ENCODE measurements around the gene LPP.
"Not testable (repeated sequence)": the region's sequence is repeated elsewhere in the genome, so short reads cannot be mapped to it uniquely, and the experiment has no call there.

LPP gene

GRCh38 chr3:188613721-188614120, 459.8 kb downstream of the LPP start:
- DNase-seq (ENCODE audit: low read depth in 2 of 2, low spot score in 1 of 2) = not testable (repeated sequence)

- DNase-seq (ENCODE audit: low read depth in 2 of 2, low spot score in 1 of 2) = no peak
Observed at GRCh38 chr3:188617270-188617669, 463.3 kb downstream of the LPP start.

- DNase-seq (ENCODE audit: low read depth in 2 of 2, low spot score in 1 of 2) = no peak
Observed at GRCh38 chr3:188617988-188618701, 464.2 kb downstream of the LPP start.

GRCh38 chr3:188620752-188621151, 466.8 kb downstream of the LPP start:
- no peak for DNase-seq (ENCODE audit: low read depth in 2 of 2, low spot score in 1 of 2)

GRCh38 chr3:188624384-188624783, 470.4 kb downstream of the LPP start:
- no peak for DNase-seq (ENCODE audit: low read depth in 2 of 2, low spot score in 1 of 2)

GRCh38 chr3:188624828-188625227, 470.9 kb downstream of the LPP start:
- no peak for DNase-seq (ENCODE audit: low read depth in 2 of 2, low spot score in 1 of 2)

- no peak for DNase-seq (ENCODE audit: low read depth in 2 of 2, low spot score in 1 of 2)
Observed at GRCh38 chr3:188627652-188628051, 473.7 kb downstream of the LPP start.

- no peak for DNase-seq (ENCODE audit: low read depth in 2 of 2, low spot score in 1 of 2)
Observed at GRCh38 chr3:188631291-188632010, 477.5 kb downstream of the LPP start.

- no peak for DNase-seq (ENCODE audit: low read depth in 2 of 2, low spot score in 1 of 2)
Observed at GRCh38 chr3:188633206-188633605, 479.2 kb downstream of the LPP start.

- DNase-seq (ENCODE audit: low read depth in 2 of 2, low spot score in 1 of 2) = no peak
Observed at GRCh38 chr3:188634285-188634684, 480.3 kb downstream of the LPP start.

GRCh38 chr3:188635258-188636042, 481.5 kb downstream of the LPP start:
- no peak for DNase-seq (ENCODE audit: low read depth in 2 of 2, low spot score in 1 of 2)

GRCh38 chr3:188636292-188636691, 482.3 kb downstream of the LPP start:
- not testable (repeated sequence) for DNase-seq (ENCODE audit: low read depth in 2 of 2, low spot score in 1 of 2)

- no peak for DNase-seq (ENCODE audit: low read depth in 2 of 2, low spot score in 1 of 2)
Observed at GRCh38 chr3:188641076-188641475, 487.1 kb downstream of the LPP start.

- no peak for DNase-seq (ENCODE audit: low read depth in 2 of 2, low spot score in 1 of 2)
Observed at GRCh38 chr3:188643736-188644135, 489.8 kb downstream of the LPP start.

GRCh38 chr3:188646592-188646991, 492.6 kb downstream of the LPP start:
- DNase-seq (ENCODE audit: low read depth in 2 of 2, low spot score in 1 of 2) = no peak

GRCh38 chr3:188647237-188647636, 493.3 kb downstream of the LPP start:
- no peak for DNase-seq (ENCODE audit: low read depth in 2 of 2, low spot score in 1 of 2)

- no peak for DNase-seq (ENCODE audit: low read depth in 2 of 2, low spot score in 1 of 2)
Observed at GRCh38 chr3:188649521-188649920, 495.6 kb downstream of the LPP start.

GRCh38 chr3:188656196-188656982, 502.4 kb downstream of the LPP start:
- DNase-seq (ENCODE audit: low read depth in 2 of 2, low spot score in 1 of 2) = no peak

GRCh38 chr3:188658606-188659005, 504.6 kb downstream of the LPP start:
- no peak for DNase-seq (ENCODE audit: low read depth in 2 of 2, low spot score in 1 of 2)

GRCh38 chr3:188659449-188660090, 505.6 kb downstream of the LPP start:
- no peak for DNase-seq (ENCODE audit: low read depth in 2 of 2, low spot score in 1 of 2)

- no peak for DNase-seq (ENCODE audit: low read depth in 2 of 2, low spot score in 1 of 2)
Observed at GRCh38 chr3:188660415-188660814, 506.5 kb downstream of the LPP start.

Measured in stimulated activated CD8-positive, alpha-beta memory T cell treated with anti-CD3 and anti-CD28 coated beads, Interleukin-4, amount 100 ng/mL, for 1 hour (primary cell).